ENCODE results near the gene STXBP4. TPM values are rescaled to one million over a fixed set of nuclear protein-coding genes. Genes with fewer than 3 reads are reported as not detected.

The STXBP4 gene
- total RNA-seq, 3 donors from 2014 or later (not counting 1 experiment from before 2014, with no cell fraction given), result 4.9 to 10.3 (median 7.6) TPM

DNA sequence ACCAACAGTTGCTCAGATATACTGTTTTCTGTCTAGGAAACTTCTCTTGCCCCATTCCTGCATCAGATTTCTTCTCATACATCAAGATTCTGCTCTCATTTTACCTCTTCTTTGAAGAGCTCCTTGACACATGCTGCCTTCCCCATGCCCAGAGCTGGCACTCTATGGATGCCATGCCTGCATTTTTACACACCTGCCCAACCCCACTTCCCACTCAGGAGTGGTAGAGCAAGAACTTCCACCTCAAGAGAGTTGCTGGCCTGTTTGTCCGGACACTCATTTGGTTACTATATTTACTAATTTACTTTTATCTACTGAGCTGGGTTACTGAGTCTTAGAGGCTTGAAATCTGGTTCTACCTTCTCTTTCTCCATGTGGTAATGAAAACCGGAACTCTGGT, 197.9 kb downstream of the STXBP4 start:
- intact Hi-C loops (cut with micrococcal nuclease), result no loop called here
- no peak for DNase-seq
- TF ChIP-seq, protein P1, sequence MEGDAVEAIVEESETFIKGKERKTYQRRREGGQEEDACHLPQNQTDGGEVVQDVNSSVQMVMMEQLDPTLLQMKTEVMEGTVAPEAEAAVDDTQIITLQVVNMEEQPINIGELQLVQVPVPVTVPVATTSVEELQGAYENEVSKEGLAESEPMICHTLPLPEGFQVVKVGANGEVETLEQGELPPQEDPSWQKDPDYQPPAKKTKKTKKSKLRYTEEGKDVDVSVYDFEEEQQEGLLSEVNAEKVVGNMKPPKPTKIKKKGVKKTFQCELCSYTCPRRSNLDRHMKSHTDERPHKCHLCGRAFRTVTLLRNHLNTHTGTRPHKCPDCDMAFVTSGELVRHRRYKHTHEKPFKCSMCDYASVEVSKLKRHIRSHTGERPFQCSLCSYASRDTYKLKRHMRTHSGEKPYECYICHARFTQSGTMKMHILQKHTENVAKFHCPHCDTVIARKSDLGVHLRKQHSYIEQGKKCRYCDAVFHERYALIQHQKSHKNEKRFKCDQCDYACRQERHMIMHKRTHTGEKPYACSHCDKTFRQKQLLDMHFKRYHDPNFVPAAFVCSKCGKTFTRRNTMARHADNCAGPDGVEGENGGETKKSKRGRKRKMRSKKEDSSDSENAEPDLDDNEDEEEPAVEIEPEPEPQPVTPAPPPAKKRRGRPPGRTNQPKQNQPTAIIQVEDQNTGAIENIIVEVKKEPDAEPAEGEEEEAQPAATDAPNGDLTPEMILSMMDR (IDR thresholded peaks at IDR 0.05), result no peak
- ATAC-seq, result no peak
- no peak overlapping the region for H3K4me3 ChIP-seq (ENCODE audit: low read length)
- 89% methylated on average over 2 of the region's 2 CpGs for WGBS (ENCODE audit: insufficient coverage)
- no peaks in the 10 kb centered on the region for H3K4me1 ChIP-seq (ENCODE audit: control insufficient read depth, insufficient read depth, low read length)
- no peaks in the 10 kb centered on the region for H3K27me3 Mint-ChIP-seq (ENCODE audit: low read depth in 2 of 2)
- no peaks in the 10 kb centered on the region for H3K36me3 ChIP-seq (ENCODE audit: control insufficient read depth, insufficient read depth, low read length)
- H3K27me3 ChIP-seq (ENCODE audit: control insufficient read depth, insufficient read depth, low read length), result no peaks in the 10 kb centered on the region
- no peak overlapping the region for H3K27ac ChIP-seq (ENCODE audit: low read length)
- no peaks in the 10 kb centered on the region for H3K36me3 Mint-ChIP-seq
- peaks cover 9 to 10% of the 10 kb centered on the region in 2 donors for H3K4me1 Mint-ChIP-seq
- H3K4me3 Mint-ChIP-seq, result no peak overlapping the region
- H3K27ac Mint-ChIP-seq, result no peak overlapping the region
- no peaks in the 10 kb centered on the region for H3K9me3 Mint-ChIP-seq
- H3K9me3 ChIP-seq (ENCODE audit: control insufficient read depth, insufficient read depth, low read length), result no peaks in the 10 kb centered on the region

DNA sequence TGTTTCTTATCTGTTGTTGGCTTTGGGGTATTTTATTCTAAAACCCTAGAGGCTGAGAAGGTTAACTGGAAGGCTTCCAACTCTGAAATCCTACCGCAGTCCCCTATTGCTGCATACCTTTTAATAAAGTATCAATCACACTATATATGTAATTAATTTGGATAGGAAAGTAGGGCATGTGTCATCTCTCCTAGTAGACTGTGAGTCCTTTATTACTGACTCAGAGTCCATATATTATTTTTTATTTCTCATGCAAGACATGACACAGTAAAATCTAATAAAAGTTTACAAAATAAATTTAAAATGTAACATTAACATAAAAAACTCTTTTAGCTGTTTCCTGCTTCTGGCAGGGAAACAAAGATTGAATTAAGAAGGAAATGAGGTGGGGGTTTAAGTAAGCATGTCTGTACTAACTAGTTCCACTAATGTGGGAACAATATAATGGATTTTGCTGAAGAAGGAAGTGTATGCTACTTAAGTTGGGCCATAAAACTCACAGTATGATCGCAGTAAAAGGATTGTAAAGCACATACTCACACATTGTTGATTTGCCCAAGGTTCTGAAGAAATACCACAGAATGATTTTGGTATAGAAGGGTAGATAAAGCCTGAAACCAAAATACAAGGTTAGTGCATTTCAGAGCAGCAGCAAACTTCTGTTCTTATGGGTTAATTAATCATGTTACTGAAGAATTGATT, 198.6 kb downstream of the STXBP4 start:
- H3K36me3 Mint-ChIP-seq, result no peaks in the 10 kb centered on the region
- no peak overlapping the region for H3K27ac Mint-ChIP-seq
- no peaks in the 10 kb centered on the region for H3K36me3 ChIP-seq (ENCODE audit: control insufficient read depth, insufficient read depth, low read length)
- 83% methylated on average over 1 of the region's 2 CpGs for WGBS (ENCODE audit: insufficient coverage)
- no peaks in the 10 kb centered on the region for H3K27me3 Mint-ChIP-seq (ENCODE audit: low read depth in 2 of 2)
- TF ChIP-seq, protein P1 (IDR thresholded peaks at IDR 0.05), result no peak
- no peaks in the 10 kb centered on the region for H3K27me3 ChIP-seq (ENCODE audit: control insufficient read depth, insufficient read depth, low read length)
- H3K4me3 ChIP-seq (ENCODE audit: low read length), result no peak overlapping the region
- H3K27ac ChIP-seq (ENCODE audit: low read length), result no peak overlapping the region
- intact Hi-C loops (cut with micrococcal nuclease), result no loop called here
- DNase-seq, result no peak
- H3K9me3 ChIP-seq (ENCODE audit: control insufficient read depth, insufficient read depth, low read length), result no peaks in the 10 kb centered on the region
- no peaks in the 10 kb centered on the region for H3K9me3 Mint-ChIP-seq
- H3K4me1 Mint-ChIP-seq, result peaks cover 3 to 4% of the 10 kb centered on the region in 2 donors
- H3K4me3 Mint-ChIP-seq, result no peak overlapping the region
- ATAC-seq, result no peak
- H3K4me1 ChIP-seq (ENCODE audit: control insufficient read depth, insufficient read depth, low read length), result no peaks in the 10 kb centered on the region

DNA sequence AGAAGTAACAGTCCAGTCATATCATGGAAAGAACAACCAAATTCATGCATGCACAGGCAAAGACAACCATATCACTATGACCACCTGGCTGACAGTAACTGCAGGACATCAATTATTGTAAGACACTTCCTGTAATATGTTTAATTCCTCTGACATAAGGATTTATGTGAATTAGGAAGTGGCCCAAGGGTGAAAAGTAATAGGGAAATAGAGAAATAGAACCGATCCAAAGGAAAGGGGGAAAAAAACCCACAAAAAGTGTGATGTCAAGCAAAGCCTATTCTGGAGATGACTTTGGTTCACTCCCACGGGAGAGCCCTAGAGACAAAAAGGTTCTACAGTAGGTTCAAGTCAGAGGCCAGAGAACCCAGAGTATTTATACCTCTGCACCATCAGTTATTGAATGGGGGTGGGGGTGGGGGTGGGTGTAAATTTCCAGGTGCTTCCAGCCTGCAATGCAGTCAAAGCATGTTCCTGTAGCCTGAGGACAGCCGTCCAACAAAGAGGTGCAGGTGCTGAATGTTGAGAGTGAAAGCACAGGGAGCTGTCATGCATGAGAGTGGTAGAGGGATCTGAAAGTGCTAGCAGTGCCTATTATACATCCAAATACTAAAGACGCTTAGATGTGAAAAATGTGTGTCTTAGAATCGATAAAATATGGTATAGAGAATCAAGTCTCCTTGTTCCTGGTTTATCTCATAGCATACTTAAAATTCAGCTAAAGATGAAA, 200.6 kb downstream of the STXBP4 start:
- TF ChIP-seq, protein P1 (IDR thresholded peaks at IDR 0.05), result no peak
- H3K36me3 Mint-ChIP-seq, result peaks cover under 1% of the 10 kb centered on the region
- no peak for ATAC-seq
- H3K27ac ChIP-seq (ENCODE audit: low read length), result no peak overlapping the region
- H3K4me3 ChIP-seq (ENCODE audit: low read length), result no peak overlapping the region
- 22% methylated on average over 3 of the region's 5 CpGs for WGBS (ENCODE audit: insufficient coverage)
- H3K27me3 Mint-ChIP-seq (ENCODE audit: low read depth in 2 of 2), result no peaks in the 10 kb centered on the region
- no peaks in the 10 kb centered on the region for H3K4me1 ChIP-seq (ENCODE audit: control insufficient read depth, insufficient read depth, low read length)
- no peaks in the 10 kb centered on the region for H3K36me3 ChIP-seq (ENCODE audit: control insufficient read depth, insufficient read depth, low read length)
- intact Hi-C loops (cut with micrococcal nuclease), result no loop called here
- H3K27ac Mint-ChIP-seq, result no peak overlapping the region
- no peaks in the 10 kb centered on the region for H3K27me3 ChIP-seq (ENCODE audit: control insufficient read depth, insufficient read depth, low read length)
- no peaks in the 10 kb centered on the region for H3K9me3 Mint-ChIP-seq
- H3K9me3 ChIP-seq (ENCODE audit: control insufficient read depth, insufficient read depth, low read length), result no peaks in the 10 kb centered on the region
- DNase-seq, result no peak
- H3K4me3 Mint-ChIP-seq, result no peak overlapping the region
- no peaks in the 10 kb centered on the region for H3K4me1 Mint-ChIP-seq
